ENCODE results near the gene ZNF276.

Gene ZNF276

DNA sequence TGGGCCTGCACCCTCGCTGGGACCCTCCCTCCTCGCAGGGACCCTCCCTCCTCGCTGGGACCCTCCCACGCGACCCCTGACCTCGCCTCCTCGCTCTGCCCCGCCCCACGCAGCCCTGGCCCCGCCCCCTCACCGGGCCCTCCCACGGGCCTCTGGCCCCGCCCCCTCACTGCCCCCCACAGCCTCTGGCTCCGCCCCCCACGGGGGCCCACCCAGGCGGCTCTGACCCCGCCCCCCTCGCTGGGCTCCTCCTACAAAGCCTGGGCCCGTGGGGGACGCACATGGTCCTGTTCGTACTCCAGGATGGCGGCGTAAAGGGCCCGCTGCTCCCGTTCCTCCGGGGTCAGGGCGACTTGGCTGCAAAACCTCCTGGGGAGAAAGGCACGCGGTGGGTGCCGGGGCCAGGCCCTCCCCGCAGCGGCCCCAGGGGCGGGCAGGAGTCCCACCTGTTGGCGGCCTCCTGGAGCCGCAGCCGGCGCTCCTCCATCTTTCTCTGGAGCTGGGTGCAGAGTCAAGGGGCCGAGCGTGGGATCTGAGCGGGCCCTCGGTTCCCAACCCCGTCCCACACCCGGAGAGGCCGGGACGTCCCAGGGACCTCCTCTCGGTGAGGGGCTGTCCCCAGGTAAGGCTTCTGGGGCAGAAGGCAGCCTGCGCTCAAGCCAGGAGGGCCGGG is 9.6 kb upstream of the ZNF276 start:
- DNase-seq (ENCODE audit: insufficient read length, low spot score), result peak; percentile 98
- FAIRE-seq, result peak; percentile 65

DNA sequence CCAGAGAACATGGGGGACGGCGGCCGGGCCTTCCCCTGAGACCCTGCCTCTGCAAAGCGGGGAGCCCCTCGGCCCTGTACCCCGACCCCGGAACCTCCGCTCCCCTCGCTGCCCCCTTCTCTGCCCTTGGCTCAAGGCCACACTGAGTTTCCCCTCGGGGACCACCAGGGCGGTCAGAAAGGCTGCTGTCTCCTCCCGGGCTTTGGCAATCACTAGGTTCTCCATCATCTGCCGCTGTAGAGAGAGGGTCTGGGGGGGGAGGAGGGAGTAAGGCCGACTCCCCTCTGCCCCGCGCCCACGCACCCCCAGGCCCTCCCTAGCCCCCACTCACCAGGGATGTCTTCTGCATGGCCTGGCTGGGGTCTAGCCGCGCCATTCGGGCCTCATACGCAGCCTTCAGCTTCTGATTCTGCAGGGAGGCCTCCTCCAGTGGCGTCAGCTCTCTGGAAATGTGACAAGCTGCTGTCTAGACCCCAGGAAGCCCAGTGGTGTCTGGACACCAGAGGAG is 9.0 kb upstream of the ZNF276 start:
- FAIRE-seq (peak; percentile 26), DNase-seq (ENCODE audit: insufficient read length, low spot score) (no peak)

DNA sequence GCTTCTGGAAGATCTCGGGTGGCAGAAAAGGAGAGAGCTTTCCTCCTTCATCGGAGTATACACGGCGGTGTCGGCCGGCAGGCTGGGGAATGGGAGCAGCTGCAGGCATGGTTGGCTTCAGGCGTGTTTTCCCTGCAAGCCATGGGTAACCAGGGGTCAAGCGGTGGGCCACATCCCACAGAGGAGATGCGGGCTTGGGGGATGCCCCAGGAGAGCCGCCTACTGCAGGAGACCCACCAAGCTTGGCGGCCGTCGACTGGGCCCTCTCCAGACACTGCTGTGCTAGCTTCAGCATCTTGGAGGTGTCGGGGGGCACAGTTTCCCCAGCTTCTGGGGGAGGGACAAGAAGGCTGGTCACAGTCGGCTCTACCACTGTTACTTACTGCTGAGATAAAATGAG is 4.8 kb upstream of the ZNF276 start:
- no peak for DNase-seq (ENCODE audit: insufficient read length, low spot score)
- no peak for FAIRE-seq

DNA sequence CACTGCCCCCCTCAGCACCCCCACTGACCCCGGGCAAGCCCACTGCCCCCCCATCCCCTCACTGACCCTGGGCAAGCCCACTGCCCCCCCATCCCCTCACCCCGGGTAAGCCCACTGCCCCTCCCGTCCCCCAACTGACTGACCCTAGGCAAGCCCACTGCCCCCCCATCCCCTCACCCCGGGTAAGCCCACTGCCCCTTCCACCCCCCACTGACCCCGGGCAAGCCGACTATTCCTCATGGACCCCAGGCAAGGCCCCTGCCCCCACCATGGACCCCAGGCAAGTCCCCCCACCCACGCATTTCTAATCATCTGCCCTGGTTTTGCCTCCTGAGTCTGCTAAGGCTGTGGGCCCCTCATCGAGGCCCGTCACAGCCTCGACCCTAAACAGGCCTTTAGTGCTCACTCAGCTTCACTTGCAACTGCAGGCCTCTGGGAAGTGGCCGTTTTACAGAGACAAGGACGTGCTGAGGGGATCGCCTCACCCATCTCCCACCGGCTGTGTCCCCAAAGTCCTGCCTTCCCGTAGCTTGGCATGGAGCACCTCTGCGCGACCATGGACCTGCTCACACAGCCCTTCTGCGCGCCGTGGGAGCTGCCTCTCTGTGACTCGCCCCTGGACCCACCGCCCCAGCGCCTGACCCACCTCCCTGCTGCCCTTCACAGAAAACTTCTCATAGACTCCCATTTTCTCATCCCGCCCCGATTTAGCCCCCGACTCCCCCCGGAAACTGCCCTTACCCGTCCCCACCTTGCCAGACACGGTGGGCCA is 4.2 kb upstream of the ZNF276 start:
- no peak for FAIRE-seq
- DNase-seq (ENCODE audit: insufficient read length, low spot score), result no peak

DNA sequence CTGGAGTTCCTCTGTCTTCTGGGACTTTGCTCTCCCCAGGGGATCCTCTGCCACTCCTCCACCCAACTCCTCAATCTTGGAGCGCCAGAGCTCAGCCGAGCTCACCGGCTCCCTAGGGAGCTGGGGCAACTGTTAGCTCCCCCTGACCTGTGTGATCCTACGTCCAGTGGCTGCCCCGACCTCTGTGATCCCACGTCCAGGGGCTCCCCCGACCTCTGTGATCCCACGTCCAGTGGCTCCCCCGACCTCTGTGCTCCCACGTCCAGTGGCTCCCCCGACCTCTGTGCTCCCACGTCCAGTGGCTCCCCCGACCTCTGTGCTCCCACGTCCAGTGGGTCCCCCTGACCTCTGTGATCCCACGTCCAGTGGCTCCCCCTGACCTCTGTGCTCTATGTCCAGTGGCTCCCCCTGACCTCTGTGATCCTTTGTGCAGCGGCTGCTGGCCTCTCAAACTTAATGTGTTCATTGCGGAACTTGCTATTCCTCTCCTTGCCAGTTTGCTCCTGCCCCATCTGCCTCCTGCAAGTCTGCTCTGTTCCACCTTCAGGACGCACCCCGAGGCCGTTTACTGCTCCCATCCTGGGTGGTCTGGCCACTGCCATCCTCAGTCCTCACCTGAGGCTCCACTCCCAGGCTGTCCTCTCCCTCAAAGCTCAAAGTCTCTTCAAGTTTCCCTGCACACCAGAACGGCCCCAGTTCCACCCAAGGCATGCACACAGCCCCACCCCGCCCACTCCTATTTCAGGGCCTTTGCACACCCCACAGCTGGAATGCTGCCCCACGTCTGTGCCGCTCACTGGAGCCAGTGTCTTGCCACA is 3.4 kb upstream of the ZNF276 start:
- FAIRE-seq (no peak), DNase-seq (ENCODE audit: insufficient read length, low spot score) (no peak)

DNA sequence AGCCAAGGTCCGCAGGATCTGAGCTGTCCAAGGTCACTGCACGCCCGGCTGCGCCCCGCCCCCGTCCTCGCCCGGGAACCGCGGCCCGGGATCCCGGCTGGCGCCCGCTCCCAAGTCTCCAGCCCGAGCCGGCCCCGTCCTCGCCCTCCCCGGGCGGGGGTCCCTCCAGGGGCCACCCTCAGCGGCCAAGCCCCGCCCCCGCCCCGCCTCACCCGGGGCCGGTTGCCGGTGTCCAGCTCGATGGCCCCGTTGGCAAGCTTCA is 855 bp upstream of the ZNF276 start:
- DNase-seq (ENCODE audit: insufficient read length, low spot score), result no peak

DNA sequence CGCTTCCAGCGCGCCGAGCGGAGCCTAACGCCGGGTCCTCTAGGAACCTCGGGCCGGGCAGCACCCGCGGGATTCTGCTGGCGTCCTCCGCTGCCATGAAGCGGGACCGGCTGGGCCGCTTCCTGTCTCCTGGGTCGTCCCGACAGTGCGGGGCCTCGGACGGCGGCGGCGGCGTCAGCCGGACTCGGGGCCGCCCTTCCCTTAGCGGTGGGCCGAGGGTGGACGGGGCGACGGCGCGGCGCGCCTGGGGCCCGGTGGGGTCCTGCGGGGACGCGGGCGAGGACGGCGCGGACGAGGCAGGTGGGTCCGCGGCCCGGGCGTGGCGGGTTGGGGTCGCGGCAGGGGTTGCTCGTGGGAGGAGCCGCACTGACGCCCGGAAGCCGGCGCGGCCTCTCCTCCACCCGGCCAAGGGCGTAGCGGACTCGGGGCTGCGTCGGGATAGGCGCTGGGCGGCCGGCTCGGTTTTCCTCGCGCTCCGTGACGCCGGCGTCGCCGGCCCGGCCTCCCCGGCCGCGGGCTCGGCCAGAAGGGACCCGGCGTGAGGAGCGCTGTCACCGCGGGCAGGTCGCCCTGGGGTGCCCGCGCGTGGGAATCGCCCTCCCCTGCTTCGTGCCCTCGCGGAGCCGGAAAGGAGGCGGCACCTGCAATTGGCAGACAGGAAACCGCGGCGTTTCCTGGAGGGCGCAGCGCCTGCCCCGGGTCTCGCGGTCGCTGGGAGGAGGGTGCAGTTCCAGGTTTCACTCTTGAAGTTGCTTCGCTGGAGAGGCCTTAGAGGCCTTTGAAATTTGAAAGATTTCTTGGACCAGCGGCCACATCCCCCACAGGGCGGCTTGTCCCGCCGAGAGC is 432 bp downstream of the ZNF276 start:
- peak; percentile 56 for DNase-seq (ENCODE audit: insufficient read length, low spot score)
- FAIRE-seq, result peak; percentile 82

More for the DNA sequence above, 855 bp upstream of the ZNF276 start:
- FAIRE-seq, result no peak

DNA sequence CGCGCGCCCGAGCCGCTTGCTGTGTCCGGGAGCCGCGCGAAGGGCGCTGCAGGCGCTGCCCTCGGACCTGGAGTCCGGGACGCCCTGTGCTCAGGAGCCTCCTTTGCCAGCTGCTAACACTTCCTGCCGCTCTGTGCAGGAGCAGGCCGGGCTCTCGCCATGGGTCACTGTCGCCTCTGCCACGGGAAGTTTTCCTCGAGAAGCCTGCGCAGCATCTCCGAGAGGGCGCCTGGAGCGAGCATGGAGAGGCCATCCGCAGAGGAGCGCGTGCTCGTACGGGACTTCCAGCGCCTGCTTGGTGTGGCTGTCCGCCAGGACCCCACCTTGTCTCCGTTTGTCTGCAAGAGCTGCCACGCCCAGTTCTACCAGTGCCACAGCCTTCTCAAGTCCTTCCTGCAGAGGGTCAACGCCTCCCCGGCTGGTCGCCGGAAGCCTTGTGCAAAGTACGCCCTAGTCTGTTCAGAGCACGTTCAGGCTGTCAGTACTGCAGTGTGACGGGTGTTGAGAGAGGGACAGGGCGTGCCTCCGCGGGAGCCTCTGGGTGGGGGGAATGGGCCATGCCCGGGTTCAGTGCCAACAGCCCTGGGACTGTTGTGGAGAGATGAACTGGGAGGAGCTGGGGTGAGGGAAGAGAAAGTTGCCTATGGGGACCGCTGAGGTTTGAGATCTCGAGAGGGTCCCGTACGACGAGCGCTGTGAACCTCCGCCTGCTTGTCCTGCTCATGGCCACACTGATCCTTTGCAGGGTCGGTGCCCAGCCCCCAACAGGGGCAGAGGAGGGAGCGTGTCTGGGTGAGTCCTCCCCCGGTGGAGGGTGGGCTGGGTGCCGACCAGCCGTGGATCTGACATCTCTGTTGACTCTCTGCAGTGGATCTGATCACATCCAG is 1.3 kb downstream of the ZNF276 start:
- FAIRE-seq (peak; percentile 90), DNase-seq (ENCODE audit: insufficient read length, low spot score) (no peak)

DNA sequence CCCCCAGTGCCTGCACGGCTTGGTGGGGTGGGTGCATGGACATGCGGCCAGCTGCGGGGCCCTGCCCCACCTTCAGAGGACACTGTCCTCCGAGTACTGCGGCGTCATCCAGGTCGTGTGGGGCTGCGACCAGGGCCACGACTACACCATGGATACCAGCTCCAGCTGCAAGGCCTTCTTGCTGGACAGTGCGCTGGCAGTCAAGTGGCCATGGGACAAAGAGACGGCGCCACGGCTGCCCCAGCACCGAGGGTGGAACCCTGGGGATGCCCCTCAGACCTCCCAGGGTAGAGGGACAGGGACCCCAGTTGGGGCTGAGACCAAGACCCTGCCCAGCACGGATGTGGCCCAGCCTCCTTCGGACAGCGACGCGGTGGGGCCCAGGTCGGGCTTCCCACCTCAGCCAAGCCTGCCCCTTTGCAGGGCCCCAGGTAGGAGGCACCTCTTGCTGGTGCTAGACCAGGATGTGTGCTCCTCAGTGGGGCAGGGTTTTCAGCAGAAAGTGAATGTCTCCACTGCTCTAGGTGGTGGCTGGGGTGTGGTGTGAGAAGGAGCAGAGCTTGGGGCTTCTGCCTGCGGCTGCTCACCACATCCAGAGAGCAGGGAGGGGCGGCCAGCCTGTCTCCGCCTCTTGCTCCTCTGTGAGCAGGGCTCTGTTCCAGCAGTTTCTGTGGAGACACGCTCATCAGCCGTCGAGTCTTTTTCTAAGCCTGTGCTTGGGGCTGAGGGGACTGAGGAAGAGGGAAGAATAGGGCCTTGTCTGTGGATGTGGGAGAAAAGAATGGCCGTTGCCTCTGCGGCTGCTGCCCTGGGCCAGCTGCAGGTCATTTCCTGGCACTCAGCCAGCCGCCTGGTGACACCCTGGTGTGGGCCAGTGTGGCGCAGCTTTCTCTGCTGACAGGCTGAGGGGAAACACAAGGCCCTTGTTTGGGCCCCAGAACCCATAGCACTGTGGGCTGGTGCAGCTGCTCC is 2.2 kb downstream of the ZNF276 start:
- FAIRE-seq (no peak), DNase-seq (ENCODE audit: insufficient read length, low spot score) (no peak)

DNA sequence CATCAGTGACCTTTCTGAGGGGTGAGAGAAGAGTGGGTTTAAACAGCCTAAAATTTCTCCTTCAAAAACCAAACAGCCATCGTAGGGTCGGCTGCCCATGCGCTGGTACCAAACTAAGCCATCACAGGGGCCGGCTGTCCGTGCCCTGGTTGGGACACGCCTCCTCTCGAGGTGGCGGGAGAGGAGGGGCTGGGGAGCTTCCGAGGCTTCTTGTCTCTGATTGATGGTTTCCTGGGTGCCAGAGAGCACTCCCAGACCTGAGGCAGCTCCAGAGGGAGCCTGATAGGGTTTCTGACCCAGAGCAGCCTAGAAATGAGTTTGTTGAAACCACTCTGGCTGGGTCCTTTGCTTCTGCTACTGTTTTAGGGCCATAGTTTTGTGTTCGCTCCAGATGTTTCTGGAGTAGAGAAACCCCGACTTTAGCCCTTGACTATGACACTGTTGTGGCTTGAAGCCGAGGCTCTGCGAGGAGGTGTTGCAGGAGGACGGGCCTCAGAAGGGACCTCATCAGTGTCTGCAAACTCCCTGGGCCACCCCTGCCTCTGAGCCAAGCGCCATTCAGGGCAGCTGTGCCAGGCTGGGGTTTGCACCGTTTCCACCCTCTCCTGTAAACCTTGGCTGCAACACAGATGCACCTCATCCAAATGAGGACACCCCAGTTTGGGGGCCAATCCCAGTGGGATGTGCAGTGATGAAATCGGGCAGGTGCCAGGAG is 6.2 kb downstream of the ZNF276 start:
- FAIRE-seq (no peak), DNase-seq (ENCODE audit: insufficient read length, low spot score) (no peak)

DNA sequence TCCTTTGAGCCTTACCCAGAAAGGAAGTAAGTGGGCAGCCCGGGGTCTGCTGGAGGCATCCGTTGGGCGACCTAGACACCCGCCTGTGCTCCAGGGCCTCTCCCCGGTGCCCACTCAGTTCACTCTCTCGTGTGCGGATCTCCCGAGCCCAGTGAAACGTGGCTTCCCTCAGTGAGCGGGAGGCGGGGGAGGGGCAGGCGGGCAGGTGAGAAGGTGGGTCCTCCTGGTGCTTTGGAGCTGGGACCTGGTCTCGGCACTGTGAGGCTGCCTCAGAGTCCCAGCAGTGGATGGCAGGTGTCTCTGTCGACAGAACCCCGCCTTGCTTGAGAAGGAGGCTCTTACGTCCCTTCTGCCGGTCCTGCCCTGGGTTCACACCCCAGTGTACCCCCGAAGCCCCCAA is 8.0 kb downstream of the ZNF276 start:
- DNase-seq (ENCODE audit: insufficient read length, low spot score), result no peak
- FAIRE-seq, result no peak

DNA sequence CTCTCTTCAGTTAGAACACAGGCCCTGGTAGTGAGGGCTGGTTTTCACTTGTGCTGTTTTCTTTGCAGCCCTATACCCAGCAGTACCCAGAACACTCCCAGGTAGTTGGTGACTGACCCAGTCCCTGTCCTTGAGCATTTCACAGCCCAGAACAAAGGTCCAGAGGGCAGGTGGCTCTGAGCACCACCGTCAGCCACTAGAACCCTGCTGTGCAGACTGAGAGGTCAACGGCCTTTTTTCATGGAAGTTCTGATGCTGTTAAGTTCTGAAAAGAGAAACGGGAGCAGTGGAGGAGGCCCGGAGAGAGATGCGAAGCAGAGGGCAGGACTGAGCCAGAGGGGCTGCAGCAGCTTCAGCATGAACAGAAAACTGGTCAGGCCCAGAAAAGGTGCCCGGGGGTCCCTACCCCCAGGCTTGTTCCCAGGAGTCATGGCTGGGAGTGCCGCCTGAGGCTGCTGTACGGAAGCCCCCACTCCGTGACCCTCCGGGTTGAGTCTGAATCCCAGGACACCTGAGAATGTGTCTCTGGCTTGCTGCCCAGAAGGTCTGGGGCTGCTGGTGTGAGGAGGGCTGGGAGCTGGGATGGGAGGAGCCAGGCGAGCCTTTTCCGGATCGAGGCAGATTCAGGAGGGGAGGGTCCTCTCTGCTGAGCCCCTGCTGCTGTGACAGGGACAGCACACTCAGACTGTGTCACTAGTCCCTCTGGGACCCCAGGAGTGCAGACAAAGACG is 8.7 kb downstream of the ZNF276 start:
- no peak for DNase-seq (ENCODE audit: insufficient read length, low spot score)
- FAIRE-seq, result no peak

DNA sequence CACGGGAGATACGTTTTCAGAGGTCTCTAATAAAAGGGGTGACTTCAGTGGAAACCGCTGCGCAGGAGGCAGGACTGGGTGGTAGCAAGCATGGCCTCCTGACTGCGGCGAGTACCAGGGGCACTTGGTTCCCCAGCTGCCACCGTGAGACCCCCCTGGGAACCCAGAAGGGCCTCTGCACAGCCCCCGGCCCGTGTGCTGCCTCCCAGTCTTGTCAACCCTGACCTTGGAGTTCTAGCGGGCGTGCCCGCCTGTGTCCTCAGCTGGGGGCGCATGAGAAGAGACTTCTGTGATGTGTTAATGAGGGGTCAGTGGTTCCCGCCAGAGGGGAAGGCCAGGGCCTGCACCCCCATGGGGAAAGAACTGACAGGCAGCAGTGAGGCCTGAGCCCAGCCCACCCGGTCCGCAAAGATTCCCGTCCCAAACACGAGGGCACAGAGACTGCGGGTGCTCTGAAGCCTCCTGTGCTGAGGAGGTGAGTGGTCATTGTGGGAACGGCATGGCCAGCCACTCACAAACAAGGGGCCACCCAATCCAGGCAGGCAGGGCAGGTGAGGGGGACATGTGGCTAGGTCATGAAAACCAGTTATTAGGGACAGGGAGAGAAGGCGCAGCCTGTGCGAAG is 9.4 kb downstream of the ZNF276 start:
- DNase-seq (ENCODE audit: insufficient read length, low spot score), result no peak
- FAIRE-seq, result no peak

DNA sequence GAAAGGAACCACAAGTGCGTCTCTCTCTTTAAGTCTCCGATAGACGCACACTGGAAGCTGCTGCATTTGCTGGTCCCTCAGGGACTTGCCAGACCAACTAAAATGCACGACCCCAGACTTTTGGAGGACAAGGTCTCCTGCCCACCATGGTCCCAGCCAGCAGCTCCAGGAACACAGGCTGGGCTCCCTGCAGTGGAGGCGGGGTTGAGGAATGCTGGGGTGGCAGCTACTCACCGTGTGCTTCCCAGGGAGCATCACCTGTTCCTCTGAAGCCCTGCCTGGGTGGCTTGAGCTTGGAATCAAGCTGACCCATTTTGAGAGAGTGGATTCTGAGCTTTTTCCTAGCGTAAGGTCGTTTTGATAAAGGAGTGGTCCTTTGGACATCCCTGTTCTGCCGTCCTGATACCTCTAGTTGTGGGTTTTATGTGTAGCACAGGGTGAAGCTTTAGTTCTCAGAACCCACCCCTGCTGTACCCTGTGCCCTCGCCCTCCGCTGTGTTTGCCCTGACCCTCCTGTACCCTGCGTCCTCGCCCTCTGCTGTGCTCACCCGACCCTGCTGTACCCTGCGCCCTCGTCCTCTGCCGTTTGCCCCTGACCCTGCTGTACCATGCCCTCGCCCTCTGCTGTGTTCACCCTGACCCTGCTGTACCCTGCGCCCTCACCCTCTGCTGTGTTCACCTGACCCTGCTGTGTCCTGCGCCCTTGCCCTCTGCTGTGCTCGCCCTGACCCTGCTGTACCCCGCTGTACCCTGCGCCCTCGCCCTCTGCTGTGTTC is 11.0 kb downstream of the ZNF276 start:
- FAIRE-seq (no peak), DNase-seq (ENCODE audit: insufficient read length, low spot score) (no peak)

DNA sequence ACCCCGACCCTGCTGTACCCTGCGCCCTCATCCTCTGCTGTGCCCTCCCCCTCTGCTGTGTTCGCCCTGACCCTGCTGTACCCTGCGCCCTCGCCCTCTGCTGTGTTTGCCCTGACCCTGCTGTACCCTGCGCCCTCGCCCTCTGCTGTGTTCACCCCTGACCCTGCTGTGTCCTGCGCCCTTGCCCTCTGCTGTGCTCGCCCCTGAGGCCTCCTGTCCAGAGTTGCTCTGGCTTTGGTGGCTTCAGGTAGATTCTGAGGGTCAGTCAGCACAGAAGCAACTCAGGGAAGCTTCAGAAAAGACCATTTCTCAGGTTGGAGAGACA is 11.5 kb downstream of the ZNF276 start:
- FAIRE-seq, result no peak
- DNase-seq (ENCODE audit: insufficient read length, low spot score), result no peak

DNA sequence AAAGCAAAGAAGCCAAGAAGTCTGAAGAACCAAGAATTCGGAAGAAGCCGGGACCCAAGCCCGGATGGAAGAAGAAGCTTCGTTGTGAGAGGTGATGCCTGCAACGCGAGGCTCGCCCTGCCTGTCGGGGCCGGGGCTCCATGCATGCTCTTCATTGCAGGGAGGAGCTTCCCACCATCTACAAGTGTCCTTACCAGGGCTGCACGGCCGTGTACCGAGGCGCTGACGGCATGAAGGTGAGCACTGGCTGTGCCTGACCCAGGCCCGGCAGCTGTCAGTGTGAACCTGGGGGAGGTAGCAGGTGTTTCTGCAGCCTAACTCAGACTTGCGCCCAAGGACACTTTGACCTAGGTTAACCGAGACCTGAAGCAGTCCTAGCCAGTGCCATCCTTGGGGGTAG is 12.0 kb downstream of the ZNF276 start:
- DNase-seq (ENCODE audit: insufficient read length, low spot score), result no peak
- FAIRE-seq, result no peak
